Measurements from ENCODE around the gene TRIP13.
A peak's percentile ranks its signal among the peaks of the same experiment; 100 is the strongest.

TRIP13 gene

GRCh38 chr5:956941-957747, 64.5 kb downstream of the TRIP13 start:
- peak in 1 of 2 experiments; percentile 45 for DNase-seq

DNA sequence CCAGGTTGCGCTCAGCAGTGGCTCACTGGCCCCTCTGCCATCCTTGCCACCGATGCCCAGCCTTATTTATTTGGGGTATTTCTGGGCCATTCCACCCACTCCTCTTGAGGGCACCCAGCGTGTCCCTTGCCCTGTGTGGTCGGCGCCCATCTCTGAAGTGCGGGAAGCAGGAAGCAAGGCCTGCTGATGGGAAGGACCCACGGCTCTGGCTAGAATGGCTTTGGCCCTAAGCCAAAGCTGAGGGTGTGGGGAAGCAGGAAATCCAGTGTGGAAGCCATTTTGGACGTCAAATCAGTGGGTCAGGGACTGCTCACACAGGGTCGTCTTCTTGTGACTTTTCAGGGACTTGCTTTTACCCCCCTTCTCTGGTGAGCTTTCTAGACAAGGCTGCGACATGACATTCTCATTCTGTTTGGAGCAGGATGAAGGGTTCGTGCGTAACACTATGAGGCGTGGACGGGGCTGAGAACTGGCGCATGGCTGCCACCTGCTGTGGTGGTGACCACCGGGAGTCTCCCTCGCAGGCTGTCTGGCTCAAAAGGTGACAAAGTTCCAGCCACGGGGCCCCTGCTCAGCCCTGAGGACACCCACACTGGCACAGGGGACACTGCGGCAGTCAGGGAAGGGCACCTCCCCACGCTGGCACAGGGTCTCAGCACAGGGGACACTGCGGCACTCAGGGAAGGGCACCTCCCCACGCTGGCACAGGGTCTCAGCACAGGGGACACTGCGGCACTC, 65.2 kb downstream of the TRIP13 start:
- DNase-seq, result no peak

- DNase-seq, result no peak
Observed at GRCh38 chr5:958701-959571, 66.3 kb downstream of the TRIP13 start.

GRCh38 chr5:959581-960531, 67.2 kb downstream of the TRIP13 start:
- no peak for DNase-seq

DNA sequence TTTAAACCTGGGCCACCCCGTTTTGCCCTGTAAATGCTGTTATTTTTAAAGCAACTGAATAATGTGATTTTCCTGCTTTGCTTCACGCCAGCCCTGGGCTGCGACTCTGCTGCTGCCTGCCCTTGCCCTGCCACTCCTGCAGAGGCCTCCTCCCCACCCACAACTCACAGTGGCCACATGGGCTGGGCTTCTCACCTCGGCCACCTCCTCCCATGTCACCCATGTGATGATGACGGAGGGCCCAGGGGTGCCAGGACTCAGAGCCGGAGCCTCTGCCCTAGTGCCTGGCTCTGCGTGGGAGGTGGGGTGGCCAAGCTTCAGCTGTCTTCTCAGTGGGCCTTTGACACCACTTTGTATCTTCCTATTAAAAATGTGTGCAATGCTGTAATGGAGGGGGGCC, 67.9 kb downstream of the TRIP13 start:
- DNase-seq, result no peak

GRCh38 chr5:961002-961710, 68.5 kb downstream of the TRIP13 start:
- no peak for DNase-seq

DNA sequence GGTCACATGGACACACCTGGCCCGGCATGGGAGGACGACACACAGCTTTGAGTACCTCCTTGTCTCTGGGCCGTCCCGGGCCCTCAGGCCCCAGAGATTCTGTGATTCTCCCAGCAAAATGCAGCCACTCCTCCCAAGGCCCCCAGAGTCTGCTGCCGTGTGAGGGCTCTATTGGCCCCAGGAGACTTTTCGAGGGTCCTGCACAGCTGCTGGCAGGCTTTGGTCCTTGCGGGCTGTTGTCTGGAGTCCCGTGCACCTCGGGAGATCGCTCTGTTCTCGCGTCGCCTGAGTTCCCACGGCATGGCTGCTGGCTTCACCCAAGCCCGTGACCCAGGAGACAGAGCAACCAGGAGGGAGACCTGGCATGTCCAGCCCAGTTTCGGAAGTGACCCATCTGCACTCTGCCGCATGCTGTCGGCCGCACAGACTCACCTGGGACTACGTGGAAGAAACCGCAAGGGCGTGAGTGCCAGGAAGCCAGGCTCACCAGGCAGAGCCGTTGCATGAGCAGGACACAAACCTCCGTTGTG, 69.1 kb downstream of the TRIP13 start:
- no peak for DNase-seq

- DNase-seq, result no peak
Observed at GRCh38 chr5:962386-962785, 69.7 kb downstream of the TRIP13 start.

DNA sequence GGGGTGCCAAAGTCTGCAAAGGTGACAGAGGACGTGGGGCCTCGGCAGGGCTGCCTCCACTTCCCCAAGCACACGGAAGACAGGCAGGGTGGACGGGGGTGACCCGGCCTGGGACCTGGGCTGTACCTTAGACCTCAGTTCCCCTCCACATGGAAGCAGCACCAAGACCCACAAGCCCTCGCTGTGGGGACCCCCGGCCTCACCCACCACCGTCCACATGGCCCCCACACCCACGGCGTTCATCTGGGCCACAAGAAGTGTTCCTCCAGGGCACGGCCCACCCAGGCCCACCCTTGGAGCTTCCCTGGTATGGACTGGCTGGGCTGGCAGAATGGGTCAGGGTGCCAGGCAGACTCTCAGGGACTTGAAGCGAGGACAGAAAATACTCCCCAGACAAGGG, 70.1 kb downstream of the TRIP13 start:
- no peak for DNase-seq

DNA sequence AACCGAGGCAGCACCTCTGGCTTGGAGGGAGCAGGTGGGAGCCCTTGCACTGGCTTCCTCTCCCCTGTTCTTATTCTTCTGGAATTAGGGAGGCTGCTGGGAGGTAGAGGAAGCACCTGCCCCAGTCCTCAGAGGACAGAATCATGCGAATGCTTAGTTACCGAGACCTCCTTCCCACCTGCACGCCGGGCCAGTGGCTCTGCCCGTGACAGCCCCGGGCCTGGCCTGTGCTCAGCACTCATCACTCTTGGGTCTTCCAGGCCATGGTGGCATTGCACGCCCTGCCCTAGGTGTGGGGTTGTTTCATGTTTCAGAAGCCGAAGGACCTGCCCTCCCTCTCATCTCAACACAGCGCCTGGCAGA, 70.6 kb downstream of the TRIP13 start:
- DNase-seq, result no peak

- peak; percentile 74 to 76 for DNase-seq
Observed at GRCh38 chr5:963673-964531, 71.2 kb downstream of the TRIP13 start.

- no peak for DNase-seq
Observed at GRCh38 chr5:964821-965220, 72.1 kb downstream of the TRIP13 start.

DNA sequence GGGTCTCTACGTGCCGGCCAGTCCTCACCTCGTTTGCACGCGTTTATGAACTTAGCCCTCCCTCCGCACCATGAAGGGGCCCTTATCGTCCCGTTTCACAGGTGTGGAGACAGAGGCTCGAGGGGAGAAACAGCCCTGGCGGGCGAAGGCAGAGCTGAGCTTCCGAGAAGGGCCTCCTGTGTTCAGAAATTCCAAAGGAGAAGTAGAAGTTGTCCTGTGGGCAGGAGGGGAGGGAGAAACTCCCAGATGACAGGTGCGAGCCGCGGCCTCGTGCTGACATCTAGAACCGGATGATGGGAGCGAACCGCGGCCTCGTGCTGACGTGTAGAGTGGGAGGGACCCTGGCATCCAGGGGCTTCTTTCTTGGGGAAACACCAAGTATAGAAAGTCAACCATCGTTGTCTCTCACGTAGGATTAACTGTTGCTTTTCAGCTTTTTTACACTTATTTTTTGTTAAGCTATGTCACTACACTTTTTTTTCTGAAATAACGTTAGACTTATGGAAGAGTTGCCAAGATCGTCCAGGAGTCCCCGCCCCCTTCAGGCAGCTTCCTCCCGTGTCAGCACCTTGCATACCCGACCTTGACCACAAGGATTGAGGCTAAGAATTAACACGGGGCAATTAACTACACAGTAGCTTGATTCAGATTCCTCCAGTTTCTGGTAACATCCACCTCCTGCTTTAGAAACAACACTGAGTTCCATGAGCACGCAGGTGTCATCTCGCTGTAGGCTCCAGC, 73.1 kb downstream of the TRIP13 start:
- DNase-seq, result peak in 1 of 2 experiments; percentile 18

GRCh38 chr5:966345-966710, 73.6 kb downstream of the TRIP13 start:
- DNase-seq, result no peak

GRCh38 chr5:966941-967340, 74.3 kb downstream of the TRIP13 start:
- no peak for DNase-seq
